DOHH2 (cell line): ENCODE results near the gene ROR2.

ENCODE experiments used
- CTCF ChIP-seq: fragments of 200-600 bp; sonication (generic); IDR thresholded peaks from one replicate; pipeline ENCODE4 v1.5.1; 2014; ENCODE audit warnings: antibody characterized with exemption, mild to moderate bottlenecking, low read depth, low read length; ENCODE audit not compliant: poor library complexity, severe bottlenecking
- EZH2phosphoT487 ChIP-seq: fragments of 200-600 bp; sonication (generic); IDR thresholded peaks from 2 replicates; pipeline ENCODE4 v1.6.1; 2017; ENCODE audit warnings: borderline replicate concordance, mild to moderate bottlenecking, antibody characterized with exemption, low read length, moderate library complexity, mixed read lengths

DNA sequence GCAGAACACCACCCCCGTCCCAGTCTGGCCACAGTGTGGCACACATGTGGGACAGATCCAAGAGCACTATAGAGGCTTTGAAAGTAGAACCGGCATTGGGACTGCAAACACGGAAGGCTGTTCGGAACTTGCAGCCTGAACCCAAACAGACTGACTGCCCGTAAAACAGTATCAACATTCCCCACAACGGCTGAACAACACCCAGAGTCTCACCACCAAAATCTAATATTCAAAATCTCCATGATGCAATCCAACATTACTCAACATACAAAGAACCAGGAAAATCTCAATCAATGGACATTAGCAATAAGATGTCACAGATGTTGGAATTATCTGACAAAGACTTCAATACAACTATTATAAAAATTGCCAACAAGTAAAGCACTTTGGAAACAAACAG lies 82.3 kb downstream of the ROR2 start:
- TF ChIP-seq EZH2phosphoT487 (no peak), CTCF (no peak)
